Activated naive CD4-positive, alpha-beta T cell treated with anti-CD3 and anti-CD28 coated beads, Interleukin-2, amount 10 ng/mL, durations not matched to agents 7 days and 5 days (primary cell): ENCODE results near the gene PI4KA.

ENCODE experiments used
- CTCF ChIA-PET: fragments of 350-600 bp; sonication (Branson Sonifier 250); formaldehyde crosslinking; loops from one replicate; lab custom pipeline; 2021; ENCODE audit warnings: antibody characterized with exemption; lab: Charles Lee
- DNase-seq: peaks from one replicate; pipeline ENCODE4 v3.0.0-alpha.2; 2020
- H3K27ac Mint-ChIP-seq: one replicate; pipeline ENCODE4 v1.8.0; 2021; ENCODE audit warnings: mild to moderate bottlenecking, moderate library complexity, mixed read lengths
- H3K27me3 Mint-ChIP-seq: one replicate; pipeline ENCODE4 v1.8.0; 2021; ENCODE audit warnings: mild to moderate bottlenecking, mixed read lengths
- H3K36me3 Mint-ChIP-seq: one replicate; pipeline ENCODE4 v1.8.0; 2021; ENCODE audit warnings: mixed read lengths
- H3K4me1 Mint-ChIP-seq: one replicate; pipeline ENCODE4 v1.8.0; 2021; ENCODE audit warnings: mixed read lengths
- H3K4me3 Mint-ChIP-seq: one replicate; pipeline ENCODE4 v1.8.0; 2021; ENCODE audit warnings: mild to moderate bottlenecking, moderate library complexity, mixed read lengths
- H3K9me3 Mint-ChIP-seq: one replicate; pipeline ENCODE4 v1.8.0; 2021; ENCODE audit warnings: mixed read lengths

Gene PI4KA

GRCh38 chr22:20750461-20751184 is 108.0 kb downstream of the PI4KA start:
- H3K4me1 Mint-ChIP-seq = peaks cover 2% of the 10 kb centered on the region
- H3K27ac Mint-ChIP-seq = peak overlapping the region; percentile 28
- H3K27me3 Mint-ChIP-seq = no peaks in the 10 kb centered on the region
- CTCF ChIA-PET = interaction anchor here (1.4 kb wide), 1 partner anchor 9 kb away, joined by 5 read pairs; no protein-coding TSS in a partner anchor
- H3K9me3 Mint-ChIP-seq = no peaks in the 10 kb centered on the region
- H3K36me3 Mint-ChIP-seq = peaks cover 35% of the 10 kb centered on the region
- no peak overlapping the region for H3K4me3 Mint-ChIP-seq
- no peak for DNase-seq

GRCh38 chr22:20749453-20749852 is 109.2 kb downstream of the PI4KA start:
- DNase-seq = no peak
- CTCF ChIA-PET = interaction anchor here (1.9 kb wide), 1 partner anchor 145 kb away, joined by 4 read pairs; no protein-coding TSS in a partner anchor
- H3K4me1 Mint-ChIP-seq = peaks cover 2% of the 10 kb centered on the region
- no peaks in the 10 kb centered on the region for H3K9me3 Mint-ChIP-seq
- no peaks in the 10 kb centered on the region for H3K27me3 Mint-ChIP-seq
- H3K4me3 Mint-ChIP-seq = no peak overlapping the region
- H3K27ac Mint-ChIP-seq = peak overlapping the region; percentile 45
- peaks cover 41% of the 10 kb centered on the region for H3K36me3 Mint-ChIP-seq

- DNase-seq = no peak
- Mint-ChIP-seq H3K4me1 (peaks cover 2% of the 10 kb centered on the region), H3K4me3 (no peak overlapping the region), H3K9me3 (no peaks in the 10 kb centered on the region), H3K27me3 (no peaks in the 10 kb centered on the region), H3K27ac (no peak overlapping the region), H3K36me3 (peaks cover 41% of the 10 kb centered on the region)
- CTCF ChIA-PET = interaction anchor here (1.9 kb wide), 1 partner anchor 144 kb away, joined by 4 read pairs; no protein-coding TSS in a partner anchor
Observed at GRCh38 chr22:20748731-20749428, 109.7 kb downstream of the PI4KA start.

DNA sequence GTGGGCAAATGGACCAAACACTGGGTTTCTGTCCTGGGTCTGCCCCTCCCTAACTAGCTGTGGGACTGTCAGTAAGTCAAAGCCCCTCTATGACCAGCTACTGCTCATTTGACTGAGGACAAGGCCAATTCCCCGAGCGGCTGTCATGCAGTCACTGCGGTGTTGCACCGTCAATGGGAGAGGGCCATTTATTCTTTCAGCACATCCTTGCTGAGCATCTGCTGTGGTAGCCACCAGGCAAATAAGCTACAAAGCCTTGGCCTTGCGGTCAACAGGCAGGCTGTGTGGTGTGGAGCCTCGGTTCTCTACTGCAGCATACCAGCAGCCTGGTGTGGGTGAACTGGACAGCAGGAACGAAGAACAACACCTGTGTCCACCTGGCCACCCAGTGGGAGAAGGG is 110.5 kb downstream of the PI4KA start:
- peaks cover 2% of the 10 kb centered on the region for H3K4me1 Mint-ChIP-seq

GRCh38 chr22:20747223-20747622 is 111.4 kb downstream of the PI4KA start:
- Mint-ChIP-seq H3K4me3 (no peak overlapping the region), H3K36me3 (peaks cover 38% of the 10 kb centered on the region), H3K4me1 (peaks cover 2% of the 10 kb centered on the region), H3K27me3 (no peaks in the 10 kb centered on the region), H3K27ac (no peak overlapping the region), H3K9me3 (no peaks in the 10 kb centered on the region)
- DNase-seq = no peak
- CTCF ChIA-PET = interaction anchor here (0.7 kb wide), 1 partner anchor 36 kb away, joined by 3 read pairs; no protein-coding TSS in a partner anchor

More for the DNA sequence above, 110.5 kb downstream of the PI4KA start:
- Mint-ChIP-seq H3K4me3 (no peak overlapping the region), H3K27me3 (no peaks in the 10 kb centered on the region), H3K27ac (no peak overlapping the region), H3K9me3 (no peaks in the 10 kb centered on the region), H3K36me3 (peaks cover 39% of the 10 kb centered on the region)
- DNase-seq = no peak
- CTCF ChIA-PET = no interaction called here

GRCh38 chr22:20746431-20747189 is 112.0 kb downstream of the PI4KA start:
- Mint-ChIP-seq H3K36me3 (peaks cover 44% of the 10 kb centered on the region), H3K4me1 (peaks cover 2% of the 10 kb centered on the region), H3K4me3 (no peak overlapping the region), H3K9me3 (no peaks in the 10 kb centered on the region), H3K27me3 (no peaks in the 10 kb centered on the region), H3K27ac (no peak overlapping the region)
- DNase-seq = no peak
- CTCF ChIA-PET = interaction anchor here (0.7 kb wide), 1 partner anchor 36 kb away, joined by 3 read pairs; no protein-coding TSS in a partner anchor

DNA sequence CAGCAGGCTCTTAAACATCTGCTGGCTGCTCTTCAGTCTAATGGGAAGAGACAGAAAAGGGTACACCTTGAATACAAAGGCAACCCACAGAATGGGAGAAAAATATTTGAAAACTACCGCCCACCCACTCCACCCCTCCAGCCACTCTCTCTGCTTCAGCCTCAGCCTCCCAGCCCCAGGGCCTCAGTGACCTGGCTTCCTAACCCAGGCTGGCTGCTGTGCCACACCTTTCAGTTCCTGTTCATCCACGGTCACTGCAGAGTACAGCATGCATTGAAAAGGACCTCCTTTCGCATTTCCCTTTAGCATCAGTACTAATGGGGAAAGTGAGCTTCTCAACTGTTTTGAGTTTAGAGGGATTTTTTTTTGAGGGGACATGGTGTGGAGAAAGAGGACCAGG is 113.5 kb downstream of the PI4KA start:
- no peaks in the 10 kb centered on the region for H3K9me3 Mint-ChIP-seq
- peaks cover 2% of the 10 kb centered on the region for H3K4me1 Mint-ChIP-seq
- CTCF ChIA-PET = no interaction called here
- no peaks in the 10 kb centered on the region for H3K27me3 Mint-ChIP-seq
- H3K36me3 Mint-ChIP-seq = peaks cover 52% of the 10 kb centered on the region
- H3K4me3 Mint-ChIP-seq = no peak overlapping the region
- H3K27ac Mint-ChIP-seq = no peak overlapping the region
- no peak for DNase-seq

DNA sequence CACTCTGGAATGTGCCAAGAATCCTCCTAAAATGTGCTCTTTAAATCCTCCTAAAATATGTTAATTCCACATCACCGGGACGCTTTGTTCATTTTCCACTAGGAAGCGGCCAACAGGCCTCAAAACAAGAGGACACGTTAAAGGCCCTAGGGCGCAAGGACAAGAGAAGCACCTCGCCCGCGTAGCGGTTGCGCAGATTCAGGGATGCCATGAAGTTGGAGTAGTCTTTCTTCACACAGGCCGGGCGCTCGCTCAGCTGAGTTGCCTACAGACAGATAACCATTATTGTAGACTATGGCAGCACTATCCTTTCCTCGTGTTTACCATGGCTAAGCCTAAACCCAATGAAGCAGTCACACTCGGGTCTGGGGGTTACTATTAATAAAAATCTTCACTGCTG is 114.2 kb downstream of the PI4KA start:
- Mint-ChIP-seq H3K27me3 (no peaks in the 10 kb centered on the region), H3K4me3 (no peak overlapping the region), H3K36me3 (peaks cover 47% of the 10 kb centered on the region), H3K27ac (peak overlapping the region; percentile 24), H3K9me3 (no peaks in the 10 kb centered on the region), H3K4me1 (peaks cover 2% of the 10 kb centered on the region)
- CTCF ChIA-PET = no interaction called here
- no peak for DNase-seq

GRCh38 chr22:20742764-20743163 is 115.8 kb downstream of the PI4KA start:
- Mint-ChIP-seq H3K36me3 (peaks cover 53% of the 10 kb centered on the region), H3K9me3 (no peaks in the 10 kb centered on the region), H3K27ac (peak overlapping the region; percentile 24), H3K4me1 (peaks cover 9% of the 10 kb centered on the region), H3K4me3 (no peak overlapping the region), H3K27me3 (no peaks in the 10 kb centered on the region)
- DNase-seq = no peak
- CTCF ChIA-PET = interaction anchor here (0.6 to 1.9 kb wide), 10 partner anchors 8 to 486 kb away, joined by 3 to 8 read pairs (median 4); no protein-coding TSS in a partner anchor

- CTCF ChIA-PET = interaction anchor here (0.6 to 1.9 kb wide), 15 partner anchors 9 to 485 kb away, joined by 3 to 8 read pairs (median 4); no protein-coding TSS in a partner anchor
- no peak overlapping the region for H3K4me3 Mint-ChIP-seq
- H3K4me1 Mint-ChIP-seq = peaks cover 9% of the 10 kb centered on the region
- H3K36me3 Mint-ChIP-seq = peaks cover 50% of the 10 kb centered on the region
- H3K9me3 Mint-ChIP-seq = no peaks in the 10 kb centered on the region
- H3K27me3 Mint-ChIP-seq = no peaks in the 10 kb centered on the region
- H3K27ac Mint-ChIP-seq = no peak overlapping the region
- peak; percentile 61 for DNase-seq
Observed at GRCh38 chr22:20741634-20742581, 116.7 kb downstream of the PI4KA start.

- H3K27me3 Mint-ChIP-seq = no peaks in the 10 kb centered on the region
- no peak for DNase-seq
- H3K9me3 Mint-ChIP-seq = no peaks in the 10 kb centered on the region
- peaks cover 48% of the 10 kb centered on the region for H3K36me3 Mint-ChIP-seq
- peaks cover 9% of the 10 kb centered on the region for H3K4me1 Mint-ChIP-seq
- CTCF ChIA-PET = interaction anchor here (0.8 to 1.9 kb wide), 8 partner anchors 10 to 175 kb away, joined by 3 to 8 read pairs (median 4); no protein-coding TSS in a partner anchor
- no peak overlapping the region for H3K4me3 Mint-ChIP-seq
- H3K27ac Mint-ChIP-seq = no peak overlapping the region
Observed at GRCh38 chr22:20741008-20741633, 117.5 kb downstream of the PI4KA start.

- H3K36me3 Mint-ChIP-seq = peaks cover 48% of the 10 kb centered on the region
- no peak overlapping the region for H3K27ac Mint-ChIP-seq
- H3K4me3 Mint-ChIP-seq = no peak overlapping the region
- H3K9me3 Mint-ChIP-seq = no peaks in the 10 kb centered on the region
- no peaks in the 10 kb centered on the region for H3K27me3 Mint-ChIP-seq
- CTCF ChIA-PET = interaction anchor here (0.8 to 1.3 kb wide), 3 partner anchors 12 to 173 kb away, joined by 3 to 5 read pairs (median 3); no protein-coding TSS in a partner anchor
- H3K4me1 Mint-ChIP-seq = peaks cover 9% of the 10 kb centered on the region
- no peak for DNase-seq
Observed at GRCh38 chr22:20740222-20740951, 118.2 kb downstream of the PI4KA start.
